ENCODE results near the gene CDHR1.
"Not testable (repeated sequence)": the region's sequence is repeated elsewhere in the genome, so short reads cannot be mapped to it uniquely, and the experiment has no call there.

Gene CDHR1

GRCh38 chr10:84194424-84195043 lies at the start of gene CDHR1:
Gene CDHR1 (plus strand): TSS chr10:84194537. CDS start chr10:84194761, 224 bp downstream.
- peak; percentile 70 for DNase-seq

GRCh38 chr10:84147347-84147746 lies 47.0 kb upstream of the CDHR1 start:
- no peak for DNase-seq

DNA sequence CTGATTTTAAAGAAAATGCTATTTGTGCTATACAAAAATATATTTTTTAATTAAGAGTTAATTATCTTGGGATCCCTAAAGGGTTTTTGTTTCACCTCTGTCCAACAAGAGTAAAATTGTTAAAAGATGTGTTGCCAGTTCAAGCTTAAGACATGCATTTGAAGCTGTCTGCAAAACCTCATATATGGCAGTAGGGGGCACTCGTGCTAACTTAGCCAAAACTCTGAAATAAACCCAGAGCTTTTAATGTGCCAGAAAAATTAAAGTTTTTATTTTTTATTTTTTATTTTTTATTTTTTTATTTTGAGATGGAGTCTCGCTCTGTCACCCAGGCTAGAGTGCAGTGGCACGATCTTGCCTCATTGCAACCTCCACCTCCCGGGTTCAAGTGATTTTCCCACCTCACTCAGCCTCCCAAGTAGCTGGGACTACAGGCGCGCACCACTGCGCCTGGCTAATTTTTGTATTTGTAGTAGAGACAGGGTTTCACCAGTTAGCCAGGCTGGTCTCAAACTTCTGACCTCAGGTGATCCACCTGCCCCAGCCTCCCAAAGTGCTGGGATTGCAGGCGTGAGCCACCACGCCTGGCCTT lies 46.2 kb upstream of the CDHR1 start:
- peak; percentile 19 for DNase-seq

DNA sequence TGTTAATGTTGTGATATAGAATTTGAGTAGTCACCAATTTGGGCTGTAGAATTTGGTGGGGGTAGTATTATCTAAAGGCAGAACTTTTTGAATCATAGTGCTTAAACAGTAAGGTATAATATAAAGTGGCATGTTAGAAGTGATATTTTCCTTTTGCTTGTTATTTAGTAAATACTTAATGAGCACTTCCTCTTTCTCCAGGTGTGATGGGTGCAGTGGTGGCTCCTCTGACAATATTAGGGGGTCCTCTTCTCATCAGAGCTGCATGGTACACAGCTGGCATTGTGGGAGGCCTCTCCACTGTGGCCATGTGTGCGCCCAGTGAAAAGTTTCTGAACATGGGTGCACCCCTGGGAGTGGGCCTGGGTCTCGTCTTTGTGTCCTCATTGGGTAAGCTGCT lies 44.5 kb upstream of the CDHR1 start:
- DNase-seq: no peak

GRCh38 chr10:84152769-84153168 lies 41.6 kb upstream of the CDHR1 start:
- no peak for DNase-seq

- no peak for DNase-seq
Observed at GRCh38 chr10:84155521-84155920, 38.8 kb upstream of the CDHR1 start.

DNA sequence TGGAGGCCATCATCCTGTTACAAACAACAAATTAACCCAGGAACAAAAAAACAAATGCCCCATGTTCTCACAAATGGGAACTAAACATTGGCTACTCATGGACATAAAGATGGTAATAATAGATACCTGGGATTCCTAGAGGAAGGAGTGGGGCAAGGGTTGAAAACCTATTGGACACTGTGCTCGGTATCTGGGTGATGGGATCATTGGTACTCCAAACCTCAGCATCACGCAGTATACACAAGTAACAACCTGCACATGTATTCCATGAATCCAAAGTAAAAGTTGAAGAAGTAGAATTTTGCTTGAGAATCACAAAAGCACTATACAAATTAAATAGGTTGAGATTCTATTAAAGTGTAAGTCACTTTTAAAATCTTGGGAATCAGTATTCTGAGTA lies 38.3 kb upstream of the CDHR1 start:
- no peak for DNase-seq

DNA sequence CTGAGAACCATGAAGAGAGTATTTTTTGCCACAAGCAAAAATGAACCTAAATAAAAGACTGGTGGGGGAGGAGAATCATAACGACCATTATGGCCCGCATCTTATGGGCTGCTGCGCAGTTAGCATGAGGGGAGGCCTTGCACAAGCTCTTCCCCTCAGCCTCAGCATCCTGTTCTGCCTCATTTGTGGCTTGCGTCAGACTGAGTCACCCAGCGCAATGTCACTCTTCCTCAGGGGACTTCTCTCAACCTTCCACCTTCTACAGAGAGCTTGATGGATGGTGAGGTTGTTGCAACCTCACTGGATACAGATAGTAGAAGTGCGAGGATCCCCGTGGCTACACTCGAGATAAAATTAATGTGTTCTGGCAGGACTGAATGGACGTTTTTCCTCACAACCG lies 37.6 kb upstream of the CDHR1 start:
- DNase-seq: peak; percentile 22

DNA sequence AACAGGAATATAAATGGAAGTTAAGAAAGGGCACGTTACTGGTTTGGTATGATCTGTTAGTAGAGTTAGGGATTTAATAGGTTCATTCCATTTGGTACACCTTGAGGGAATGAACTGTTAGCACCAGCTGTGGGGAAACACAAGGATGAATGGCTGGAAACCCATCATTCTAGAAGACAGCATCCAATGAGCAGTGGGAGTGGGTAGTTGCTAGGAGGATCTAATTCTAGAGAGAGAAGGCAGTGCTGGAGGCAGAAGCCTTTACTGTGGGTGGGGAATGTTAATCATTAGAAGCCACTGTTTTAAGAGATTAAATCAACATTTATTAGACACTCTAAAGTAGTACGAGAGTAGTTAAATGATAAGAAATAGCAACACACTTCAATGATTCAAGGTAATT lies 36.3 kb upstream of the CDHR1 start:
- no peak for DNase-seq

- no peak for DNase-seq
Observed at GRCh38 chr10:84158550-84158949, 35.8 kb upstream of the CDHR1 start.

GRCh38 chr10:84159076-84159685 lies 35.2 kb upstream of the CDHR1 start:
- no peak for DNase-seq

GRCh38 chr10:84160663-84161362 lies 33.5 kb upstream of the CDHR1 start:
- no peak for DNase-seq

DNA sequence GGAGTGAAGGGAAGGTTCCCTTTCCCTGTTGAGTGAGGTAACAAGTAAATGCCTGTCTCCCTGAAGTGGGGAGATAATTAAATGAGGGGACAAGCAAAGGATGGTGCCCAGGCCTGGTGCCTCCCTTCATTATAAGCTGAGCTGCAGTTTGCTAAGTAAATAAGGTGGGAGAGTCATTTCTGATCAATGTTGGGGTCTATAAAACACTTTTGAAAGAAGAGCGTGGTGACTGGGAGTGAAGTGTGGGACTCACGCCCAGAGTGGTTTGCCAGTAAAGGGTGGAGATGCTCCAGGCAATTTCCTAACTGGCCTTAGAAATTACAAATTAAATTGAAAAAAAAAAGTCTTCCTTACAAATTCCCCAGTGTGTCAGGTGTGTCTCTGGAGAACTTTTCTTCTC lies 30.3 kb upstream of the CDHR1 start:
- no peak for DNase-seq

GRCh38 chr10:84164442-84164841 lies 29.9 kb upstream of the CDHR1 start:
- no peak for DNase-seq

DNA sequence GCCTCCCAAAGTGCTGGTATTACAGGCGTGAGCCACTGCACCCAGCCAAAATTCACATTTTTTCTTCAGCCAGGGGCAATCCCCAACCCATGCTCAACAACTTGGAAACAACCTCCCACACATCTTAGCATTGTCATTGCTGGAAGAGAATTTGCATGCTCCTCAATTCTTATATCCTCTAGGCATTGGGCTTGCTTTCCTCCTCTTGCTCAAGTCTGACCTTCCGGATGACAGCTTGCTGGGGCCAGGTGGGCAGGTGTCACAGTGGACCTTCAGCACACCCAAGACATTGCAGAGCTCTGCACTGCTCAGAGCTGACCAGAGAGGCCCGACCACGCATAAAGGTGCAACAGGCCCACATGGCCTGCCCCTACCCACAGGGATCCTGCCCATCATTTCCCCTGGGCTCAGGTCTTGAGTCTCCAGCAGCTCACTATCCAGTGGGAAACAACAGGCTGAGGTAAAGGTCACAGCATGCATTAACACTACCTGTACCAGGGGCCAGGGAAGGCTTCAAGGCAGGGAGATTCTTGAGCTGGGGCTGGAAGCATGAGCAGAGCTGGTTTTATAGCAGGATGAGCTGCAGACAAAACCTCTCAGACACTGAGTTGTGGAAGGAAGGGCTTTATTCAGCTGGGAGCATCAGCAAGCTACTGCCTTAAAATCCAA lies 27.6 kb upstream of the CDHR1 start:
- DNase-seq: no peak

GRCh38 chr10:84167289-84167653 lies 27.1 kb upstream of the CDHR1 start:
- not testable (repeated sequence) for DNase-seq

DNA sequence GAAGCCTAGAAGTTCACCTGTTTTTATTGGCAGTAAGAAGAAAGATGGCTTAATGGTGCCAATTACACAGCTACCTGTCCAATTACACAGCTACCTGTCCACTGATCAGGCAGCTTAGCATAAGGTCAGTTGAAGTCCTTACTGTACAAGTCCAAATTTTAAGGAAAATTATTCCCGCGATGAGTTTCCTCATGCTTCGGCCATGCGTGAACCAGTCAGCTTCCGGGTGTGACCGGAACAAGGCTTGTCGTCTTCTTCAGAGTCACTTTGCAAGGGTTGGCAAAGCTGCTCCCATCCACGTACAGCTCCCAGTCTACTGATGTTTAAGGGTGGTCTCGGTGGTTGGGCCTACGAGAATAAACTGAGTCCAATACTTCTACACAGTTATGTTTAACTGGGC lies 26.0 kb upstream of the CDHR1 start:
- not testable (repeated sequence) for DNase-seq

DNA sequence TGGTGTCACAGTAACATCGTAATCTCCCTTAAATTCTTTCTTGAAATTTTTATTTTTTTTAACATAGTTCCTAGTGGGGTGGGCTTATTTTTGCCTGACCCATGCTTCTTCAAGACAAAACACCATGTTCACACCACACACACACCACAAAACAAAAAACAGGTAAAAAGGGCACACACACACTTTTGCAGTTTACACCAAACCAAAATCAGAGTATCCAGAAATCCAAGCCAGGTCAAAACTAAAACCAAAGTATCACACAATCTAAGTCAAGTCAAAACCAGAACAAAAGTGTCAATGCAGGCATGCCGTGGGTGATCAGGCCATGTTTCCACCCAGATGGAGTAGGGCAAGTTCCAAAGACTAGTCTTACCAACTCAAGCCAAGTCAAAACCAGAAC lies 23.1 kb upstream of the CDHR1 start:
- not testable (repeated sequence) for DNase-seq

DNA sequence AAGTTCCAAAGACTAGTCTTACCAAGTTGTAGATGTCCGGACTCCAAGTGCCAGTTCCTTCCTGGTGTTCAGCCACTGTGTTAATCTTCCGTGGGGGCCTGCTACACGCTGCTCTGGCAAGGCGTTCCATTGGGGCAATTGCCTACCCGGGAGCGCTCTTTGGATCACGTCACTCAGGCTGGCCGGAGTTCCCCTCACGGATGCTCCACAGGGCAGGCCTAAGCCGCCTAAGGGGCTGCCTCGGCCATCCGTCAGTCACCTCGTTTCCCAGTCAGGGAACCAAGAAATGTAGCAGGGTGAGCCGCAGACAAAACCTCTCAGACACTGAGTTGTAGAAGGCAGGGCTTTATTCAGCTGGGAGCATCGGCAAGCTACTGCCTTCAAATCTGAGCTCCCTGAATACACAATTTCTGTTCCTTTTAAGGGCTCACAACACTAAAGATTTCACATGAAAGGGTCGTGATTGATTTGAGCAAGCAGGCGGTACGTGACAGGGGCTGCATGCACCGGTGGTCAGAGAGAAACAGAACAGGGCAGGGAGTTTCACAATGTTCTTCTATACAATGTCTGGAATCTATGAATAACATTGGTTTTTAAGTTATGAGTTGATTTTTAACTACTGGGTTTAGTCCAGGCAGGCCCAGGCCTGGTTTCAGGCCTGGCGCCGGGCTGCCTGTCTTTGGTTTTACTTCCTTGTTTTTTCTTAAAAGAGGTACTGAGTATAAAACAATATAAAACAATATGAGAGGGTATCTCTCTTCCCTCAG lies 22.5 kb upstream of the CDHR1 start:
- DNase-seq: not testable (repeated sequence)

- DNase-seq: no peak
Observed at GRCh38 chr10:84172467-84173356, 21.6 kb upstream of the CDHR1 start.

- no peak for DNase-seq
Observed at GRCh38 chr10:84173501-84173929, 20.8 kb upstream of the CDHR1 start, which contains the start of gene GPR15LG. Gene GPR15LG (plus strand): TSS chr10:84173801. CDS start chr10:84173852, 51 bp downstream.

All from retina (tissue), 1 donor.